Thoracic aorta (tissue), 2 donors: ENCODE results near the gene INTS6. TPM values are rescaled to one million over a fixed set of nuclear protein-coding genes. Genes with fewer than 3 reads are reported as not detected.

Source experiments
- ATAC-seq: fragments of 150-250 bp; one replicate; pipeline ENCODE4 v1.8.0; 2017; ENCODE audit warnings: low read depth; ENCODE audit not compliant: insufficient number of reproducible peaks, low FRiP score
- DNase-seq: peaks from one replicate; pipeline ENCODE4 v3.0.0-alpha.2; 2020; ENCODE audit warnings: low spot score
- H3K27ac ChIP-seq, 2 donors: fragments of 200-600 bp; sonication (generic); 1 replicate in 1 of 2; 2 replicates in 1 of 2; pipeline ENCODE4 v1.5.1; 2016; ENCODE audit warnings: mild to moderate bottlenecking in 2 of 2, moderate library complexity in 2 of 2
- H3K27me3 ChIP-seq: fragments of 200-600 bp; sonication (generic); replicated peaks from 2 replicates; pipeline ENCODE4 v1.6.0; 2016; ENCODE audit warnings: mild to moderate bottlenecking; ENCODE audit not compliant: insufficient read depth
- H3K36me3 ChIP-seq: fragments of 200-600 bp; sonication (generic); one replicate; pipeline ENCODE4 v1.5.1; 2016
- H3K4me1 ChIP-seq, 2 donors: fragments of 200-600 bp; sonication (generic); 1 replicate in 1 of 2; 2 replicates in 1 of 2; pipeline versions ENCODE4 v1.5.1 to v1.6.0; 2016; ENCODE audit warnings: low read depth in 2 of 2, mild to moderate bottlenecking in 1 of 2; ENCODE audit not compliant: control insufficient read depth in 1 of 2
- H3K4me3 ChIP-seq: fragments of 200-600 bp; sonication (generic); 2 replicates; pipeline ENCODE4 v1.5.1; 2016; ENCODE audit warnings: mild to moderate bottlenecking
- H3K9me3 ChIP-seq: fragments of 200-600 bp; sonication (generic); 2 replicates; pipeline ENCODE4 v1.5.1; 2016
- CTCF ChIP-seq: fragments of 200-600 bp; sonication (generic); IDR thresholded peaks from one replicate; pipeline ENCODE4 v1.5.1; 2019; ENCODE audit warnings: antibody characterized with exemption
- total RNA-seq, 2 donors: library from RNA; depleted of rRNA; stranded (reverse); fragments of >200 nt; gene quantifications; one replicate each; pipeline versions ENCODE4 v1.1.0 to v1.2.3, GENCODE V29; 2016

Gene INTS6
- total RNA-seq, 2 donors from 2014 or later, result 20.7 to 34.8 TPM

- Histone ChIP-seq H3K9me3 (no peaks in the 10 kb centered on the region), H3K4me3 (no peak overlapping the region), H3K27me3 (no peaks in the 10 kb centered on the region), H3K27ac (no peak overlapping the region), H3K36me3 (no peaks in the 10 kb centered on the region), H3K4me1 (peaks cover 0 to 5% of the 10 kb centered on the region in 2 donors)
- TF ChIP-seq CTCF, result no peak
- DNase-seq (no peak), ATAC-seq (no peak)
Observed at GRCh38 chr13:51333826-51334225, 119.0 kb downstream of the INTS6 start.

GRCh38 chr13:51333421-51333820 lies 119.4 kb downstream of the INTS6 start:
- ATAC-seq (no peak), DNase-seq (no peak)
- Histone ChIP-seq H3K27ac (no peak overlapping the region), H3K36me3 (no peaks in the 10 kb centered on the region), H3K27me3 (no peaks in the 10 kb centered on the region), H3K9me3 (no peaks in the 10 kb centered on the region), H3K4me3 (no peak overlapping the region), H3K4me1 (peaks cover 0 to 5% of the 10 kb centered on the region in 2 donors)
- TF ChIP-seq CTCF, result no peak

- DNase-seq (no peak), ATAC-seq (no peak)
- Histone ChIP-seq H3K4me1 (peaks cover 0 to 5% of the 10 kb centered on the region in 2 donors), H3K27me3 (no peaks in the 10 kb centered on the region), H3K9me3 (no peaks in the 10 kb centered on the region), H3K4me3 (no peak overlapping the region), H3K36me3 (no peaks in the 10 kb centered on the region), H3K27ac (no peak overlapping the region)
- TF ChIP-seq CTCF, result no peak
Observed at GRCh38 chr13:51332566-51333361, 120.1 kb downstream of the INTS6 start.

- H3K9me3 ChIP-seq, result no peaks in the 10 kb centered on the region
- H3K27me3 ChIP-seq, result no peaks in the 10 kb centered on the region
- no peak for DNase-seq
- H3K4me1 ChIP-seq, result peaks cover 0 to 5% of the 10 kb centered on the region in 2 donors
- no peak overlapping the region for H3K27ac ChIP-seq
- H3K36me3 ChIP-seq, result no peaks in the 10 kb centered on the region
- no peak overlapping the region for H3K4me3 ChIP-seq
- no peak for TF ChIP-seq CTCF
- ATAC-seq, result no peak
Observed at GRCh38 chr13:51331354-51331861, 121.4 kb downstream of the INTS6 start.

- Histone ChIP-seq H3K27me3 (no peaks in the 10 kb centered on the region), H3K9me3 (no peaks in the 10 kb centered on the region), H3K4me3 (no peak overlapping the region), H3K27ac (no peak overlapping the region), H3K4me1 (peaks cover 0 to 5% of the 10 kb centered on the region in 2 donors), H3K36me3 (no peaks in the 10 kb centered on the region)
- no peak for TF ChIP-seq CTCF
- DNase-seq, result no peak
- no peak for ATAC-seq
Observed at GRCh38 chr13:51330791-51331190, 122.0 kb downstream of the INTS6 start.
